OCI-LY1 (cell line): ENCODE measurements around the gene NOTO.

Source experiments
- H2AFZ ChIP-seq: fragments of 200-600 bp; sonication (generic), shearing (Covaris generic); 2 replicates; pipeline ENCODE4 v1.6.0; 2014; ENCODE audit warnings: antibody characterized with exemption, mild to moderate bottlenecking, low read length
- H3F3A ChIP-seq: fragments of 200-600 bp; sonication (generic), shearing (Covaris generic); 2 replicates; pipeline ENCODE4 v1.6.0; 2014; ENCODE audit warnings: mild to moderate bottlenecking, antibody characterized with exemption, low read length, moderate library complexity; ENCODE audit not compliant: insufficient read depth
- H3K27ac ChIP-seq: fragments of 200-600 bp; sonication (generic); 2 replicates; pipeline ENCODE4 v1.5.1; 2014; ENCODE audit warnings: low read length, mixed run types, mild to moderate bottlenecking, low read depth; ENCODE audit not compliant: poor library complexity, severe bottlenecking
- H3K27me3 ChIP-seq: fragments of 200-600 bp; sonication (generic); 2 replicates; pipeline ENCODE4 v1.6.0; 2014; ENCODE audit warnings: antibody characterized with exemption, mild to moderate bottlenecking, low read length, moderate library complexity; ENCODE audit not compliant: insufficient read depth
- H3K36me3 ChIP-seq: fragments of 200-600 bp; sonication (generic); 2 replicates; pipeline ENCODE4 v1.6.1; 2014; ENCODE audit warnings: mild to moderate bottlenecking, antibody characterized with exemption, low read length, moderate library complexity, mixed read lengths; ENCODE audit not compliant: insufficient read depth
- H3K4me1 ChIP-seq: fragments of 200-600 bp; sonication (generic); 2 replicates; pipeline ENCODE4 v1.5.1; 2014; ENCODE audit warnings: mild to moderate bottlenecking, low read length, moderate library complexity; ENCODE audit not compliant: insufficient read depth, severe bottlenecking
- H3K4me2 ChIP-seq: fragments of 200-600 bp; sonication (generic), shearing (Covaris generic); 2 replicates; pipeline ENCODE4 v1.6.1; 2014; ENCODE audit warnings: low read length
- H3K4me3 ChIP-seq: fragments of 200-600 bp; sonication (generic); 2 replicates; pipeline ENCODE4 v1.5.1; 2014; ENCODE audit warnings: low read length, low read depth, mild to moderate bottlenecking, mixed read lengths; ENCODE audit not compliant: poor library complexity, severe bottlenecking
- H3K79me2 ChIP-seq: fragments of 200-600 bp; shearing (Covaris generic); 2 replicates; pipeline ENCODE4 v1.6.1; 2016; ENCODE audit warnings: mixed run types, low read length, mixed read lengths; ENCODE audit not compliant: insufficient read depth
- H3K9ac ChIP-seq: fragments of 200-600 bp; sonication (generic), shearing (Covaris generic); 2 replicates; pipeline ENCODE4 v1.6.1; 2014; ENCODE audit warnings: mild to moderate bottlenecking, low read length, mixed read lengths
- H3K9me2 ChIP-seq: fragments of 200-600 bp; sonication (generic), shearing (Covaris generic); 2 replicates; pipeline ENCODE4 v1.6.1; 2014; ENCODE audit warnings: low read depth, mild to moderate bottlenecking, low read length, mixed read lengths
- H3K9me3 ChIP-seq: fragments of 200-600 bp; shearing (Covaris generic); 2 replicates; pipeline ENCODE4 v1.6.1; 2014; ENCODE audit warnings: low read length, mixed read lengths
- H4K20me1 ChIP-seq: fragments of 200-600 bp; sonication (generic), shearing (Covaris generic); 2 replicates; pipeline ENCODE4 v1.6.0; 2016; ENCODE audit warnings: mild to moderate bottlenecking, low read length; ENCODE audit not compliant: insufficient read depth
- CTCF ChIP-seq: fragments of 200-600 bp; sonication (generic), shearing (Covaris generic); IDR thresholded peaks from 2 replicates; pipeline ENCODE4 v1.5.1; 2017; ENCODE audit warnings: mild to moderate bottlenecking, antibody characterized with exemption, low read length, moderate library complexity, mixed read lengths
- EZH2 ChIP-seq: fragments of 200-600 bp; sonication (generic), shearing (Covaris generic); IDR thresholded peaks from 2 replicates; pipeline ENCODE4 v1.8.0; 2017; ENCODE audit warnings: borderline replicate concordance, mixed run types, mild to moderate bottlenecking, antibody characterized with exemption, low read length, moderate library complexity, mixed read lengths

NOTO gene

GRCh38 chr2:73258913-73259215, 56.5 kb downstream of the NOTO start:
- Histone ChIP-seq H3F3A (no peaks in the 10 kb centered on the region), H3K4me3 (no peak overlapping the region), H3K79me2 (no peaks in the 10 kb centered on the region), H3K9me3 (no peaks in the 10 kb centered on the region), H3K4me2 (no peak overlapping the region), H2AFZ (no peak overlapping the region), H3K9ac (no peak overlapping the region), H3K4me1 (no peaks in the 10 kb centered on the region), H3K27ac (no peak overlapping the region), H3K27me3 (no peaks in the 10 kb centered on the region), H3K36me3 (peaks cover 84% of the 10 kb centered on the region), H4K20me1 (no peaks in the 10 kb centered on the region), H3K9me2 (no peaks in the 10 kb centered on the region)
- TF ChIP-seq EZH2 (no peak), CTCF (no peak)

GRCh38 chr2:73259276-73259675, 56.9 kb downstream of the NOTO start:
- no peak overlapping the region for H2AFZ ChIP-seq
- no peak overlapping the region for H3K4me2 ChIP-seq
- H3K9ac ChIP-seq = no peak overlapping the region
- no peak overlapping the region for H3K4me3 ChIP-seq
- no peaks in the 10 kb centered on the region for H4K20me1 ChIP-seq
- no peak overlapping the region for H3K27ac ChIP-seq
- H3K9me2 ChIP-seq = no peaks in the 10 kb centered on the region
- no peaks in the 10 kb centered on the region for H3K9me3 ChIP-seq
- H3F3A ChIP-seq = no peaks in the 10 kb centered on the region
- H3K27me3 ChIP-seq = no peaks in the 10 kb centered on the region
- peaks cover 84% of the 10 kb centered on the region for H3K36me3 ChIP-seq
- H3K4me1 ChIP-seq = no peaks in the 10 kb centered on the region
- no peaks in the 10 kb centered on the region for H3K79me2 ChIP-seq
- no peak for TF ChIP-seq EZH2
- TF ChIP-seq CTCF = no peak

- H3K27me3 ChIP-seq = no peaks in the 10 kb centered on the region
- no peaks in the 10 kb centered on the region for H4K20me1 ChIP-seq
- no peaks in the 10 kb centered on the region for H3K79me2 ChIP-seq
- H3K36me3 ChIP-seq = peaks cover 84% of the 10 kb centered on the region
- H3K4me3 ChIP-seq = no peak overlapping the region
- H3F3A ChIP-seq = no peaks in the 10 kb centered on the region
- H3K9me3 ChIP-seq = no peaks in the 10 kb centered on the region
- no peak overlapping the region for H3K4me2 ChIP-seq
- H3K27ac ChIP-seq = no peak overlapping the region
- no peaks in the 10 kb centered on the region for H3K4me1 ChIP-seq
- no peak for TF ChIP-seq CTCF
- TF ChIP-seq EZH2 = no peak
- H3K9ac ChIP-seq = no peak overlapping the region
- H3K9me2 ChIP-seq = no peaks in the 10 kb centered on the region
- H2AFZ ChIP-seq = no peak overlapping the region
These were observed 57.4 kb downstream of the NOTO start for GRCh38 chr2:73259704-73260337.
